HEK293 (cell line): ENCODE results near the gene NRP1.

Experiments
- ELK4 ChIP-seq: IDR thresholded peaks from 2 replicates; pipeline ENCODE4 v1.6.1; 2011; ENCODE audit warnings: mild to moderate bottlenecking, low read depth, low read length, borderline replicate concordance
- FEZF1 ChIP-seq: fragments of 450-650 bp; formaldehyde crosslinking; IDR thresholded peaks from 2 replicates; pipeline ENCODE4 v1.5.1; 2016; ENCODE audit warnings: missing biosample characterization, missing genetic modification characterization
- GFI1B ChIP-seq: fragments of 450-650 bp; formaldehyde crosslinking; IDR thresholded peaks from 2 replicates; pipeline ENCODE4 v1.5.1; 2016; ENCODE audit warnings: missing biosample characterization, missing genetic modification characterization
- GLIS1 ChIP-seq: fragments of 450-650 bp; formaldehyde crosslinking; IDR thresholded peaks from 2 replicates; pipeline ENCODE4 v1.5.1; 2016; ENCODE audit warnings: missing biosample characterization, missing genetic modification characterization
- HOXA7 ChIP-seq: sonication (generic); formaldehyde crosslinking; IDR thresholded peaks from 2 replicates; pipeline ENCODE4 v1.8.1; 2022; ENCODE audit warnings: missing genetic modification reagents, borderline replicate concordance
- KLF7 ChIP-seq: fragments of 450-650 bp; formaldehyde crosslinking; IDR thresholded peaks from 2 replicates; pipeline ENCODE4 v1.5.1; 2016; ENCODE audit warnings: missing biosample characterization, missing genetic modification characterization, borderline replicate concordance
- OVOL3 ChIP-seq: fragments of 450-650 bp; formaldehyde crosslinking; IDR thresholded peaks from 2 replicates; pipeline ENCODE4 v1.5.1; 2016; ENCODE audit warnings: missing biosample characterization, missing genetic modification characterization
- PRDM4 ChIP-seq: fragments of 450-650 bp; formaldehyde crosslinking; IDR thresholded peaks from 2 replicates; pipeline ENCODE4 v1.5.1; 2017; ENCODE audit warnings: missing biosample characterization, missing genetic modification characterization
- WT1 ChIP-seq: fragments of 450-650 bp; formaldehyde crosslinking; IDR thresholded peaks from 2 replicates; pipeline ENCODE4 v1.5.1; 2016; ENCODE audit warnings: missing biosample characterization, missing genetic modification characterization
- ZBTB17 ChIP-seq: fragments of 450-650 bp; formaldehyde crosslinking; IDR thresholded peaks from 2 replicates; pipeline ENCODE4 v1.5.1; 2016; ENCODE audit warnings: missing biosample characterization, missing genetic modification characterization
- ZBTB21 ChIP-seq: fragments of 450-650 bp; formaldehyde crosslinking; IDR thresholded peaks from 2 replicates; pipeline ENCODE4 v1.5.1; 2017; ENCODE audit warnings: missing biosample characterization, missing genetic modification characterization
- ZFHX2 ChIP-seq: fragments of 450-650 bp; formaldehyde crosslinking; conservative IDR thresholded peaks from 2 replicates; pipeline ENCODE4 v1.5.1; 2016; ENCODE audit warnings: missing biosample characterization, missing genetic modification characterization
- ZFP41 ChIP-seq: fragments of 450-650 bp; formaldehyde crosslinking; IDR thresholded peaks from 2 replicates; pipeline ENCODE4 v1.5.1; 2016; ENCODE audit warnings: missing biosample characterization, missing genetic modification characterization, borderline replicate concordance
- ZIC2 ChIP-seq: fragments of 450-650 bp; formaldehyde crosslinking; IDR thresholded peaks from 2 replicates; pipeline ENCODE4 v1.5.1; 2016; ENCODE audit warnings: missing biosample characterization, missing genetic modification characterization
- ZNF114 ChIP-seq: fragments of 450-650 bp; formaldehyde crosslinking; IDR thresholded peaks from 2 replicates; pipeline ENCODE4 v1.5.0; 2017; ENCODE audit warnings: missing biosample characterization, missing genetic modification characterization
- ZNF133 ChIP-seq: fragments of 450-650 bp; formaldehyde crosslinking; IDR thresholded peaks from 2 replicates; pipeline ENCODE4 v1.5.1; 2016; ENCODE audit warnings: missing biosample characterization, missing genetic modification characterization
- ZNF157 ChIP-seq: fragments of 450-650 bp; formaldehyde crosslinking; IDR thresholded peaks from 2 replicates; pipeline ENCODE4 v1.5.1; 2016; ENCODE audit warnings: missing biosample characterization, missing genetic modification characterization
- ZNF48 ChIP-seq: fragments of 450-650 bp; formaldehyde crosslinking; IDR thresholded peaks from 2 replicates; pipeline ENCODE4 v1.5.1; 2016; ENCODE audit warnings: missing biosample characterization, missing genetic modification characterization
- ZNF555 ChIP-seq: fragments of 450-650 bp; formaldehyde crosslinking; conservative IDR thresholded peaks from 2 replicates; pipeline ENCODE4 v1.5.1; 2017; ENCODE audit warnings: missing biosample characterization, mild to moderate bottlenecking, missing genetic modification characterization, inconsistent platforms
- ZNF791 ChIP-seq: fragments of 450-650 bp; formaldehyde crosslinking; IDR thresholded peaks from 2 replicates; pipeline ENCODE4 v1.5.1; 2016; ENCODE audit warnings: missing biosample characterization, missing genetic modification characterization
- ZNF837 ChIP-seq: fragments of 450-650 bp; formaldehyde crosslinking; IDR thresholded peaks from 2 replicates; pipeline ENCODE4 v1.5.1; 2016; ENCODE audit warnings: missing biosample characterization, missing genetic modification characterization
- TF ChIP-seq, protein P1 (sequence below): fragments of 450-650 bp; formaldehyde crosslinking; IDR thresholded peaks from 2 replicates; pipeline ENCODE4 v1.5.1; 2017; ENCODE audit warnings: missing biosample characterization, missing genetic modification characterization
- TF ChIP-seq, protein P2 (sequence below): fragments of 450-650 bp; formaldehyde crosslinking; IDR thresholded peaks from 2 replicates; pipeline ENCODE4 v1.5.1; 2016; ENCODE audit warnings: missing biosample characterization, missing genetic modification characterization
- TF ChIP-seq, protein P3 (sequence below): fragments of 450-650 bp; formaldehyde crosslinking; IDR thresholded peaks from 2 replicates; pipeline ENCODE4 v1.5.1; 2016; ENCODE audit warnings: missing biosample characterization, missing genetic modification characterization
- TF ChIP-seq, protein P4 (sequence below): fragments of 450-650 bp; formaldehyde crosslinking; IDR thresholded peaks from 2 replicates; pipeline ENCODE4 v1.5.1; 2016; ENCODE audit warnings: missing biosample characterization, missing genetic modification characterization
- TF ChIP-seq, protein P5 (sequence below): fragments of 450-650 bp; formaldehyde crosslinking; optimal IDR thresholded peaks from 2 replicates; pipeline ENCODE3; 2016; ENCODE audit warnings: missing biosample characterization, mild to moderate bottlenecking, missing genetic modification characterization

NRP1 gene

DNA sequence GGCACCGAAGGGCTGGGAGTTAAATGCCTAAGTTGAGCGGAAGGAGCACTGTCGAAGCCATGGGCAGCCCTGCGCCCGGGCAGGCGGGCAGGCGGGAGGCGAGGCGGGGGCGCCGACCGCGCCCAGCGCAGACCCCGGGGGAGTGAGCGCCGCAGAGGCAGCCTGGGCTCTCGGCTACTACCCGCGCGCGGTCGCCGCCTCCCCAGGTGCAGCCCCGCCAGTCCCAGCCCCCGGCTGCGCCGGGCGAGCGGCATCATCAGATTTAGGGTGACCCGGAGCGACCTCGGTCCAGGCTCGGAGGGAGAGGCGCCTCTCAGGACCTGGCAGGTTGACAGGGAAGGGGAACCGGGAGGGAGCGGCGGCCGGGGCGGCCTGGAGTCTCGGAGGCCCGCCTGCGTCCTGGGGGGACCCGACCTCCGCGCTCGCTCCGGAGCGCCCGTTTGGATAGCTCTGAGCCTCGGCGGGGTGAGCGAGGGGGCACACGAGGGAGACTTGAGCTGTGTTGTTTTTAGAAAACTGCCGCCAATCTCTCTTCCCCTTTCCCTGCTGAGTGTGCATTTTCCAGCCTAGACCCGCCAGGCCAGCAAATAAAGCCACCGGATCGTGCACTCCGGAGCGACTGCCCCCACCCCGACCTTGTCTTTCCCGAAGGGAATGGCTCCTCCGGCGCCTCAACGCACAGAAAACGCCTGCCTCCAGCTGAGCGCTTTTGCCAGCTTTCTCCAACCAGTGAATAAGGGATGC lies 2.3 kb upstream of the NRP1 start (continued):
- TF ChIP-seq KLF7 (0 out of 2 replicates have a peak, but pooled peaks have one; percentile 21), ZNF555 (tag by site-specific recombination) (no peak), OVOL3 (no peak), ZNF791 (tag by site-specific recombination) (no peak), PRDM4 (tag by site-specific recombination) (no peak), ZFP41 (tag by site-specific recombination) (no peak), ZNF48 (tag by site-specific recombination) (no peak), GLIS1 (tag by site-specific recombination) (peak; percentile 24), ZNF837 (no peak), ZNF133 (tag by site-specific recombination) (no peak), ZNF157 (tag by site-specific recombination) (no peak), ZNF114 (tag by site-specific recombination) (no peak), ZFHX2 (tag by site-specific recombination) (peak; percentile 60; the same call in 1 of the 2 replicates), ELK4 (no peak), ZBTB21 (tag by site-specific recombination) (no peak), ZBTB17 (tag by site-specific recombination) (no peak), HOXA7 (no peak), FEZF1 (tag by site-specific recombination) (peak; percentile 83), ZIC2 (peak; percentile 56; the same call in 1 of the 2 replicates), WT1 (0 out of 2 replicates have a peak, but pooled peaks have one; percentile 14), GFI1B (no peak)
- TF ChIP-seq, protein P1, sequence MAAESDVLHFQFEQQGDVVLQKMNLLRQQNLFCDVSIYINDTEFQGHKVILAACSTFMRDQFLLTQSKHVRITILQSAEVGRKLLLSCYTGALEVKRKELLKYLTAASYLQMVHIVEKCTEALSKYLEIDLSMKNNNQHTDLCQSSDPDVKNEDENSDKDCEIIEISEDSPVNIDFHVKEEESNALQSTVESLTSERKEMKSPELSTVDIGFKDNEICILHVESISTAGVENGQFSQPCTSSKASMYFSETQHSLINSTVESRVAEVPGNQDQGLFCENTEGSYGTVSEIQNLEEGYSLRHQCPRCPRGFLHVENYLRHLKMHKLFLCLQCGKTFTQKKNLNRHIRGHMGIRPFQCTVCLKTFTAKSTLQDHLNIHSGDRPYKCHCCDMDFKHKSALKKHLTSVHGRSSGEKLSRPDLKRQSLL (tag by site-specific recombination) = peak; percentile 34; the same call in 1 of the 2 replicates
- TF ChIP-seq, protein P2, sequence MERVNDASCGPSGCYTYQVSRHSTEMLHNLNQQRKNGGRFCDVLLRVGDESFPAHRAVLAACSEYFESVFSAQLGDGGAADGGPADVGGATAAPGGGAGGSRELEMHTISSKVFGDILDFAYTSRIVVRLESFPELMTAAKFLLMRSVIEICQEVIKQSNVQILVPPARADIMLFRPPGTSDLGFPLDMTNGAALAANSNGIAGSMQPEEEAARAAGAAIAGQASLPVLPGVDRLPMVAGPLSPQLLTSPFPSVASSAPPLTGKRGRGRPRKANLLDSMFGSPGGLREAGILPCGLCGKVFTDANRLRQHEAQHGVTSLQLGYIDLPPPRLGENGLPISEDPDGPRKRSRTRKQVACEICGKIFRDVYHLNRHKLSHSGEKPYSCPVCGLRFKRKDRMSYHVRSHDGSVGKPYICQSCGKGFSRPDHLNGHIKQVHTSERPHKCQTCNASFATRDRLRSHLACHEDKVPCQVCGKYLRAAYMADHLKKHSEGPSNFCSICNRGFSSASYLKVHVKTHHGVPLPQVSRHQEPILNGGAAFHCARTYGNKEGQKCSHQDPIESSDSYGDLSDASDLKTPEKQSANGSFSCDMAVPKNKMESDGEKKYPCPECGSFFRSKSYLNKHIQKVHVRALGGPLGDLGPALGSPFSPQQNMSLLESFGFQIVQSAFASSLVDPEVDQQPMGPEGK (tag by site-specific recombination) = peak; percentile 52
- TF ChIP-seq, protein P3, sequence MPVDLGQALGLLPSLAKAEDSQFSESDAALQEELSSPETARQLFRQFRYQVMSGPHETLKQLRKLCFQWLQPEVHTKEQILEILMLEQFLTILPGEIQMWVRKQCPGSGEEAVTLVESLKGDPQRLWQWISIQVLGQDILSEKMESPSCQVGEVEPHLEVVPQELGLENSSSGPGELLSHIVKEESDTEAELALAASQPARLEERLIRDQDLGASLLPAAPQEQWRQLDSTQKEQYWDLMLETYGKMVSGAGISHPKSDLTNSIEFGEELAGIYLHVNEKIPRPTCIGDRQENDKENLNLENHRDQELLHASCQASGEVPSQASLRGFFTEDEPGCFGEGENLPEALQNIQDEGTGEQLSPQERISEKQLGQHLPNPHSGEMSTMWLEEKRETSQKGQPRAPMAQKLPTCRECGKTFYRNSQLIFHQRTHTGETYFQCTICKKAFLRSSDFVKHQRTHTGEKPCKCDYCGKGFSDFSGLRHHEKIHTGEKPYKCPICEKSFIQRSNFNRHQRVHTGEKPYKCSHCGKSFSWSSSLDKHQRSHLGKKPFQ (tag by site-specific recombination) = no peak
- TF ChIP-seq, protein P4, sequence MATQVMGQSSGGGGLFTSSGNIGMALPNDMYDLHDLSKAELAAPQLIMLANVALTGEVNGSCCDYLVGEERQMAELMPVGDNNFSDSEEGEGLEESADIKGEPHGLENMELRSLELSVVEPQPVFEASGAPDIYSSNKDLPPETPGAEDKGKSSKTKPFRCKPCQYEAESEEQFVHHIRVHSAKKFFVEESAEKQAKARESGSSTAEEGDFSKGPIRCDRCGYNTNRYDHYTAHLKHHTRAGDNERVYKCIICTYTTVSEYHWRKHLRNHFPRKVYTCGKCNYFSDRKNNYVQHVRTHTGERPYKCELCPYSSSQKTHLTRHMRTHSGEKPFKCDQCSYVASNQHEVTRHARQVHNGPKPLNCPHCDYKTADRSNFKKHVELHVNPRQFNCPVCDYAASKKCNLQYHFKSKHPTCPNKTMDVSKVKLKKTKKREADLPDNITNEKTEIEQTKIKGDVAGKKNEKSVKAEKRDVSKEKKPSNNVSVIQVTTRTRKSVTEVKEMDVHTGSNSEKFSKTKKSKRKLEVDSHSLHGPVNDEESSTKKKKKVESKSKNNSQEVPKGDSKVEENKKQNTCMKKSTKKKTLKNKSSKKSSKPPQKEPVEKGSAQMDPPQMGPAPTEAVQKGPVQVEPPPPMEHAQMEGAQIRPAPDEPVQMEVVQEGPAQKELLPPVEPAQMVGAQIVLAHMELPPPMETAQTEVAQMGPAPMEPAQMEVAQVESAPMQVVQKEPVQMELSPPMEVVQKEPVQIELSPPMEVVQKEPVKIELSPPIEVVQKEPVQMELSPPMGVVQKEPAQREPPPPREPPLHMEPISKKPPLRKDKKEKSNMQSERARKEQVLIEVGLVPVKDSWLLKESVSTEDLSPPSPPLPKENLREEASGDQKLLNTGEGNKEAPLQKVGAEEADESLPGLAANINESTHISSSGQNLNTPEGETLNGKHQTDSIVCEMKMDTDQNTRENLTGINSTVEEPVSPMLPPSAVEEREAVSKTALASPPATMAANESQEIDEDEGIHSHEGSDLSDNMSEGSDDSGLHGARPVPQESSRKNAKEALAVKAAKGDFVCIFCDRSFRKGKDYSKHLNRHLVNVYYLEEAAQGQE (tag by site-specific recombination) = peak; percentile 35; the same call in 1 of the 2 replicates
- TF ChIP-seq, protein P5, sequence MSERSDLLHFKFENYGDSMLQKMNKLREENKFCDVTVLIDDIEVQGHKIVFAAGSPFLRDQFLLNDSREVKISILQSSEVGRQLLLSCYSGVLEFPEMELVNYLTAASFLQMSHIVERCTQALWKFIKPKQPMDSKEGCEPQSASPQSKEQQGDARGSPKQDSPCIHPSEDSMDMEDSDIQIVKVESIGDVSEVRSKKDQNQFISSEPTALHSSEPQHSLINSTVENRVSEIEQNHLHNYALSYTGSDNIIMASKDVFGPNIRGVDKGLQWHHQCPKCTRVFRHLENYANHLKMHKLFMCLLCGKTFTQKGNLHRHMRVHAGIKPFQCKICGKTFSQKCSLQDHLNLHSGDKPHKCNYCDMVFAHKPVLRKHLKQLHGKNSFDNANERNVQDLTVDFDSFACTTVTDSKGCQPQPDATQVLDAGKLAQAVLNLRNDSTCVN (tag by site-specific recombination) = peak; percentile 77
